ENCODE data around the gene NOXO1. TPM values are rescaled to one million over a fixed set of nuclear protein-coding genes. Genes with fewer than 3 reads are reported as not detected.

Gene NOXO1
- total RNA-seq, 3 donors from 2014 or later = 0.88 to 0.98 TPM; not detected in 1

DNA sequence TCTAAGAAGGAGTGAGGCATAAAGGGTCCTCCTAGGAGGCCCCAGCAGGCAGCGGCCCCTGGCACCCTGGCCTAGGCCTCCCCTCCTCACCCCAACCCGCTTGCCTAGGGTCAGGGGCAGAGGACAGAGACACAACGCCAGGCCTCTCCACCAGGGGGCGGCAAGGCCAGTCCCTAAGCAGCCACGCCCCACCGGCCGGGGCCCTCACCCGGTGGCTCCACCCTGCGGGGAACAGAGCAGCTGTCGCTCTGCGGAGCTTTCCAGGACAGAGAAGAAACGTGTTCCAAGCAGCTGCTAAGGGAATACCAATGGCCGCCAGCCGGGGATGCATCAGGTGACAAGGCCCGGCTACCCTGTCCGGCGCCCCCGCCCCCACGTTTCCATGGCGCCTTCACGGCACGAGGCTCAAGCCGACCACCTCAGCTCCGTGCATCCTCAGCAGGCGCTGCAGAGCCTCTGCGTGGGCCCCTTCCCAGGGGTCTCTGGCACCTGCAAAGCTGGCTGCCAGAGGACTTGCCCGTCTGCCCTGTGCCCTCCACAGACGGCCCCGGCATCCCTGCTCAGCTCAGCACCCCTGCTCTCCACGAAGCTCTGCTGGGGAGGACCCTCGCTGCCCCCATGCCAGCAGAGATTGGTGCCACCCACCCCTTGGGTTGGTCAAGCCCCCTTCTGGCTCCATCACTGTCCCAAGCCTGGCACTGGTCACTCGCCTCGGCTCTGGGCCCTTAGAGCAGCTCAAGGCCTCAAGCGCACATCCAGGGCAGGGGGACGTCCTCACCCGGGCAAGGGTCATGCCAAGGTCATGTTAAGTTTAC lies 22.8 kb upstream of the NOXO1 start:
- TF ChIP-seq, protein P1, sequence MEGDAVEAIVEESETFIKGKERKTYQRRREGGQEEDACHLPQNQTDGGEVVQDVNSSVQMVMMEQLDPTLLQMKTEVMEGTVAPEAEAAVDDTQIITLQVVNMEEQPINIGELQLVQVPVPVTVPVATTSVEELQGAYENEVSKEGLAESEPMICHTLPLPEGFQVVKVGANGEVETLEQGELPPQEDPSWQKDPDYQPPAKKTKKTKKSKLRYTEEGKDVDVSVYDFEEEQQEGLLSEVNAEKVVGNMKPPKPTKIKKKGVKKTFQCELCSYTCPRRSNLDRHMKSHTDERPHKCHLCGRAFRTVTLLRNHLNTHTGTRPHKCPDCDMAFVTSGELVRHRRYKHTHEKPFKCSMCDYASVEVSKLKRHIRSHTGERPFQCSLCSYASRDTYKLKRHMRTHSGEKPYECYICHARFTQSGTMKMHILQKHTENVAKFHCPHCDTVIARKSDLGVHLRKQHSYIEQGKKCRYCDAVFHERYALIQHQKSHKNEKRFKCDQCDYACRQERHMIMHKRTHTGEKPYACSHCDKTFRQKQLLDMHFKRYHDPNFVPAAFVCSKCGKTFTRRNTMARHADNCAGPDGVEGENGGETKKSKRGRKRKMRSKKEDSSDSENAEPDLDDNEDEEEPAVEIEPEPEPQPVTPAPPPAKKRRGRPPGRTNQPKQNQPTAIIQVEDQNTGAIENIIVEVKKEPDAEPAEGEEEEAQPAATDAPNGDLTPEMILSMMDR (IDR thresholded peaks at IDR 0.05) = peak; percentile 80 to 91 (median 84)
- TF ChIP-seq POLR2A (IDR thresholded peaks at IDR 0.05) = no peak
- Histone ChIP-seq H3K4me1 (peaks cover 13 to 30% of the 10 kb centered on the region in 2 donors), H3K36me3 (peaks cover 12% of the 10 kb centered on the region), H3K27me3 (no peaks in the 10 kb centered on the region), H3K4me3 (peak overlapping the region in 2 of 3 donors; percentile 2 to 17), H3K27ac (no peak overlapping the region), H3K9me3 (no peaks in the 10 kb centered on the region)
- DNase-seq (ENCODE audit: low spot score in 2 of 2) = peak; percentile 74 to 89
- intact Hi-C loops (cut with DNase I; ENCODE audit: low total_unique reads) = no loop called here

DNA sequence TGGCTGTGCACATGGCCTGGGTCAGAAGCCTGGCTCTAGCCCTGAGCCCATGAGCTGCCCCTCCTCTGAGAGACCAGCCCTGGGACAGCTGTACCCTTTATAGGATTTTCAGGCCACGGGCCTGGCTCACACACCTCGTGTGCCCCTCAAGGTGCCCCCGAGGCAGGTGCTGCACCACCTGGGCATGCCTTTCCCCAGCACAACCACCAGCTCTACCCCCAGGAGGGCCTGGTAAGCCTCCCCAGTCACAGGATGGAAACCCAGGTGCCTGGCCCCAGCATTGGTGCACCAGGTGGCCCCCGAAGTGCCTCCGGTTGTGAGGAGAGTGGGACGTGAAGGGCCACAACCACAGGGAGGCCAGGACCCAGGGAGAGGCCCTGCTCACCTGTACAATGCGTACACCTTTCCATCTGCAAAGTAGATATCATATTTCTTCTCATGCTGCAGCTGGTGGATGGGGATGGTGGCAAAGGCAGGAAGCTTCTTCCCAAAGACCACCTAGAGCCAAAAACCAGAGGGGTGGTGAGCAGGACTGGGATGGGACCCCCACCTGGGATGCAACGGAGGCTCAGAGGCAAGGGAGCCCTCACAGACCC lies 22.1 kb upstream of the NOXO1 start:
- peaks cover 13 to 30% of the 10 kb centered on the region in 2 donors for H3K4me1 ChIP-seq
- intact Hi-C loops (cut with DNase I; ENCODE audit: low total_unique reads) = no loop called here
- DNase-seq (ENCODE audit: low spot score in 2 of 2) = no peak

DNA sequence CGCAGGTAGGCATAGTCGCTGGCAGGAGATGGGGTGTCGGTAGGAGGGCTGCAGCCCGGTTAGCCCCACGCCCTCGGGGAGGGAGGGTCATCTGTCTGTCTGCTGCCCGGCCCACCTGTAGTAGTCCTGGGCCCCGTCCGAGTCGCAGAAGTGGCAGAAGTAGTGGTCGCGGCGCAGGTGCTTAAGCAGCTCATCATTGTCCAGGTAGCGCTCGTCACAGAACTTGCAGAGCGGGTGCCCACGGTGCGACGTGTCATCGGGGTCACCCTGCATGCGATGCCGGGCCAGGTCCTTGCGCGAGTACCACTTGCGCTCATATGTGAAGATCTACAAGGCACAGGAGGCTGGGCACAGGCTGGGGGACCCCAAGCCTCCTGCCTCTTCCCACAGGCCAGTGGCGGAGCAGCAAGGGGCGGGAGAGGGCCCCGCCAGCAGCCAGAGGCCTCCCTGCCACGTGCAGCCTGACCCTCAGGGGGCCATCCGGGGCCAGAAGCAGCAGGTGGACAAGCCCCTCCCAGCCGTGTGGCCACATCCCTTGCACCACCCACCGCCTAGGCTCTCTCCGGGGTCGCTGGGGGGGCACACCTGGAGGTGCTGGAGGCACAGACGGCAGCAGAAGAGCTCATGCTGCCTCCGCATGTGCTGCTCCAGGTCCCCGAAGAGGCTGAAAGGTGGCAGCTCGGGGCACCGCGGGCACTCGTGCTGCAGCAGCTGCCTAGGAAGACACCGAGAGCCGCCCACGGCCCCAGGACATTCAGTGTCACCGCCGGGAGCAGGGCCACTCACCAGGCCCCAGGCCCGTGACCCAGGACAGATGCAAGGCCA lies 21.3 kb upstream of the NOXO1 start:
- intact Hi-C loops (cut with DNase I; ENCODE audit: low total_unique reads) = no loop called here
- H3K36me3 ChIP-seq = peaks cover 12% of the 10 kb centered on the region
- TF ChIP-seq POLR2AphosphoS5 (IDR thresholded peaks at IDR 0.05) (no peak), POLR2A (IDR thresholded peaks at IDR 0.05) (no peak)
- TF ChIP-seq, protein P1 (IDR thresholded peaks at IDR 0.05) = no peak
- DNase-seq (ENCODE audit: low spot score in 2 of 2) = no peak
- H3K27ac ChIP-seq = no peak overlapping the region
- no peak overlapping the region for H3K4me3 ChIP-seq
- H3K27me3 ChIP-seq = no peaks in the 10 kb centered on the region
- H3K4me1 ChIP-seq = peaks cover 6 to 25% of the 10 kb centered on the region in 2 donors
- no peaks in the 10 kb centered on the region for H3K9me3 ChIP-seq

More for the DNA sequence above, 22.1 kb upstream of the NOXO1 start:
- H3K36me3 ChIP-seq = peaks cover 12% of the 10 kb centered on the region
- H3K9me3 ChIP-seq = no peaks in the 10 kb centered on the region
- no peak overlapping the region for H3K27ac ChIP-seq
- TF ChIP-seq POLR2AphosphoS5 (IDR thresholded peaks at IDR 0.05) (no peak), POLR2A (IDR thresholded peaks at IDR 0.05) (no peak)
- TF ChIP-seq, protein P1 (IDR thresholded peaks at IDR 0.05) = no peak
- no peaks in the 10 kb centered on the region for H3K27me3 ChIP-seq
- H3K4me3 ChIP-seq = no peak overlapping the region

DNA sequence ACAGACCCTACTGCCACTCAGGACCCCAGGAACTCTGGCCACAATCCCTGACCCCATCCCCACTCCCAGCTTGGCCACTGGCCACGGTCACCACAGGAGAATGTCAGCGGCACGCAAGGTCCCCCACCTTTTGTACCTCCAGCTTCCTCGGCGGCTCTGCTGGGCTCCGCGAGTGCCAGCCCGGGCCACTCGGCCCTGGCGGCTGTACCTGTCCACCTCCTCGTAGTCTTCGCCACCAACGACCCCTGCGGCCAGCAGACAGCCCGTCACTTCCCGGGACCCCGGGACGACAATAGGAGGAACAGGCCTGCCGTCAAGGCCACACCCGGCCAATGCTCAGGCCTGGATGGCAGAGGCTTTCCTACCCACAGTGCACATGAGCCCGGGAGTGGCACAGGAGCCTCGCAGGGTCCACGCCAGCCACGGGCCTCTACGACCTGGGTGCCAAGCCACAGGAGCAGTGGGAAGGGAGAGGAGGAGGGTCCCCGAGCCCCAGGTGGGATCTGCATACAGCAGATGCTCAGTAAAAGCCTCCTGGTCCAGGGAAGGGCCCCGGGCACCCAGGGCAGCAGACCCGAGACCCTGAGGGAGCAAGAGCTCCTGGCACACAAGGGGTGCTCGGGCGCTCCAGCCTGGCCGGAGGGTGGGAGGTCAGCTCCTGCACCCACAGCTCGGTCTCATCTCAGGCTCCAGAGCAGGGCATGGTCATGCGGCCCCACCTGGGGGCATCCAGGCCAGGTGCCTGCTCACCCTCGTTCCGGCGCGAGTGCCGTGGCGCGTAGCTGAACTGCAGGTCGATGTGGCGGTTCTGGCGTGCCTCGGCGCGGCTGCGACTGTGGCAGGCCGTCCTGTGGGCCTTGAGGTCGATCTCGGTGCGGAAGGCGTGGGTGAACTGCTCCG lies 20.4 kb upstream of the NOXO1 start:
- intact Hi-C loops (cut with DNase I; ENCODE audit: low total_unique reads) = no loop called here

More for the DNA sequence above, 20.4 kb upstream of the NOXO1 start:
- Histone ChIP-seq H3K4me3 (no peak overlapping the region), H3K27me3 (no peaks in the 10 kb centered on the region), H3K27ac (no peak overlapping the region), H3K9me3 (no peaks in the 10 kb centered on the region), H3K4me1 (peaks cover 4 to 16% of the 10 kb centered on the region in 2 donors), H3K36me3 (peaks cover 12% of the 10 kb centered on the region)
- TF ChIP-seq POLR2A (IDR thresholded peaks at IDR 0.05) = no peak
- TF ChIP-seq POLR2AphosphoS5 (IDR thresholded peaks at IDR 0.05) = no peak
- TF ChIP-seq, protein P1 (IDR thresholded peaks at IDR 0.05) = no peak
- no peak for DNase-seq (ENCODE audit: low spot score in 2 of 2)

Measured in breast epithelium (tissue), 4 donors.